ENCODE measurements around the gene DYNC1I2.
A peak's percentile ranks its signal among the peaks of the same experiment; 100 is the strongest.

The DYNC1I2 gene

DNA sequence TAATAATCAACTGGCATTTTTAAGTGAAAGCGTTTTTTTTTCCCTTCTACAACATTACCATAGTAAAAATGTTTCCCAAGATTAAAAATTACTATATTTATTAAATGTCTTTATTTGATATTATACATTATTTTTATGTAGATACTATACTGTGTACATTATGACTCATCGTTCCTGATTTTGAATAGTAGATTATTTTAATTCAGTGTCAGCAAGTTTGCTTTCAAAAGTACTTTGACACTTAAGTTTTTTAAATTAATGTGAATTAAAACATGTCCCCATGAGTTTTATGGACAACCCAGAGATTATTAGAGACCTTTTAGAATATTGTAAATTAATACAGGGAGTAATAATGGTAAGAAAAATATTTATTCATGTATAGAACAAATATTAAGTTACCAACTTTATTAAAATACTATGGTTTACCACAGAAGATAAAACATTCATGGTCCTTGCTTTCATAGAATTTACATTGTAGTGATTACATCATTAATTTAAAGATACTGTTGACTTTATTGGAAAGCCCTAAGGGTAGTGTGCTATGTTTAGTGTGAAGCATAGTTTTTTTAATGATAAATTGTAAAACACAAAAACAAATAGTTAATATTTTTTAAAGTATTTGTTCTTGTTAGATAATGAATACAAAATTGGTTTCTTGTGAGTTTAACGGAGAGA, 21.9 kb downstream of the DYNC1I2 start:
- DNase-seq (ENCODE audit: extremely low spot score): no peak
- CTCF ChIA-PET: no interaction called here
- POLR2A ChIA-PET: no interaction called here
- no peak for TF ChIP-seq LEF1 (IDR thresholded peaks at IDR 0.05; ENCODE audit: borderline replicate concordance)
- no peak for TF ChIP-seq FOXM1 (IDR thresholded peaks at IDR 0.05; ENCODE audit: borderline replicate concordance)
- no peak for TF ChIP-seq NFRKB (IDR thresholded peaks at IDR 0.05)
- TF ChIP-seq ZNF384 (IDR thresholded peaks at IDR 0.05): no peak
- no peak for TF ChIP-seq ARNT (IDR thresholded peaks at IDR 0.05)
- no peak for TF ChIP-seq ELF4 (IDR thresholded peaks at IDR 0.05)
- TF ChIP-seq, protein P1, sequence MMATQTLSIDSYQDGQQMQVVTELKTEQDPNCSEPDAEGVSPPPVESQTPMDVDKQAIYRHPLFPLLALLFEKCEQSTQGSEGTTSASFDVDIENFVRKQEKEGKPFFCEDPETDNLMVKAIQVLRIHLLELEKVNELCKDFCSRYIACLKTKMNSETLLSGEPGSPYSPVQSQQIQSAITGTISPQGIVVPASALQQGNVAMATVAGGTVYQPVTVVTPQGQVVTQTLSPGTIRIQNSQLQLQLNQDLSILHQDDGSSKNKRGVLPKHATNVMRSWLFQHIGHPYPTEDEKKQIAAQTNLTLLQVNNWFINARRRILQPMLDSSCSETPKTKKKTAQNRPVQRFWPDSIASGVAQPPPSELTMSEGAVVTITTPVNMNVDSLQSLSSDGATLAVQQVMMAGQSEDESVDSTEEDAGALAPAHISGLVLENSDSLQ (IDR thresholded peaks at IDR 0.05): no peak
- no peak for TF ChIP-seq SP1 (IDR thresholded peaks at IDR 0.05)
- TF ChIP-seq FOXK2 (IDR thresholded peaks at IDR 0.05): no peak
- TF ChIP-seq FOXA1 (IDR thresholded peaks at IDR 0.05): no peak

DNA sequence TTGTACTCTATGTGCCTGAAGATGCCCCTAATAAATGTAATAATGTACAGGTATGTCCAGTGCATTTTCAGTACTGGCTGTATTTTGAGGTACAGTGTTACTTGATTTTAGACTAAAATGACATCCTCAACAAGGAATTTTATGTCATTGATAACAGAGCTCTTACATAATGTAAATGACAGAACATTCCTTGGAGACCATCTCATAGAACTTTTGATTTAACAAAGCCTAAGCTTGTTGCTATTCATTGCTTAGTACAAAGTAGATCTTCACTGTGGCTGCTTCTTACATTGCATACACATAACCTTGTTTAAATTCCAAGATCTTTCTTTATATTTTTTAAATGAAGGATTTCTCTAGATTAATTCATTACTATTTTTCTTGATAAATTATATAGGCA, 24.1 kb downstream of the DYNC1I2 start:
- DNase-seq (ENCODE audit: extremely low spot score): no peak
- CTCF ChIA-PET: interaction anchor here (1.0 kb wide), 1 partner anchor 10 kb away, joined by 3 read pairs; no protein-coding TSS in a partner anchor
- POLR2A ChIA-PET: interaction anchor here (2.1 kb wide), 1 partner anchor 391 kb away, joined by 7 read pairs; the partner anchor contains the start of gene DLX2
- TF ChIP-seq LEF1 (IDR thresholded peaks at IDR 0.05; ENCODE audit: borderline replicate concordance): no peak
- no peak for TF ChIP-seq SUZ12 (IDR thresholded peaks at IDR 0.05)
- TF ChIP-seq ELF4 (IDR thresholded peaks at IDR 0.05): no peak
- no peak for TF ChIP-seq TARDBP (IDR thresholded peaks at IDR 0.05)
- TF ChIP-seq, protein P1 (IDR thresholded peaks at IDR 0.05): no peak
- no peak for TF ChIP-seq FOXA1 (IDR thresholded peaks at IDR 0.05)
- TF ChIP-seq HDGF (IDR thresholded peaks at IDR 0.05; ENCODE audit: borderline replicate concordance): no peak
- TF ChIP-seq CTBP1 (IDR thresholded peaks at IDR 0.05; ENCODE audit: borderline replicate concordance): no peak
- TF ChIP-seq ARNT (IDR thresholded peaks at IDR 0.05): no peak
- TF ChIP-seq FOXK2 (IDR thresholded peaks at IDR 0.05): no peak
- TF ChIP-seq NFRKB (IDR thresholded peaks at IDR 0.05): no peak
- no peak for TF ChIP-seq BHLHE40 (IDR thresholded peaks at IDR 0.05; ENCODE audit: borderline replicate concordance)
- no peak for TF ChIP-seq L3MBTL2 (conservative IDR thresholded peaks at IDR 0.05)
- TF ChIP-seq SP1 (IDR thresholded peaks at IDR 0.05): no peak
- TF ChIP-seq ZNF384 (IDR thresholded peaks at IDR 0.05): no peak
- no peak for TF ChIP-seq FOXM1 (IDR thresholded peaks at IDR 0.05; ENCODE audit: borderline replicate concordance)

GRCh38 chr2:171712051-171712450, 24.8 kb downstream of the DYNC1I2 start:
- CTCF ChIA-PET: interaction anchor here (0.8 kb wide), 1 partner anchor 17 kb away, joined by 3 read pairs; no protein-coding TSS in a partner anchor
- TF ChIP-seq TARDBP (IDR thresholded peaks at IDR 0.05) (no peak), L3MBTL2 (conservative IDR thresholded peaks at IDR 0.05) (no peak), ELF4 (IDR thresholded peaks at IDR 0.05) (no peak), SUZ12 (IDR thresholded peaks at IDR 0.05) (no peak), NFRKB (IDR thresholded peaks at IDR 0.05) (no peak), ARNT (IDR thresholded peaks at IDR 0.05) (peak; percentile 21; the same call in 1 of the 2 replicates), FOXA1 (IDR thresholded peaks at IDR 0.05) (no peak), SP1 (IDR thresholded peaks at IDR 0.05) (no peak), FOXK2 (IDR thresholded peaks at IDR 0.05) (no peak), HDGF (IDR thresholded peaks at IDR 0.05; ENCODE audit: borderline replicate concordance) (no peak), FOXM1 (IDR thresholded peaks at IDR 0.05; ENCODE audit: borderline replicate concordance) (no peak), BHLHE40 (IDR thresholded peaks at IDR 0.05; ENCODE audit: borderline replicate concordance) (no peak), LEF1 (IDR thresholded peaks at IDR 0.05; ENCODE audit: borderline replicate concordance) (no peak), CTBP1 (IDR thresholded peaks at IDR 0.05; ENCODE audit: borderline replicate concordance) (peak; percentile 76), ZNF384 (IDR thresholded peaks at IDR 0.05) (no peak)
- TF ChIP-seq, protein P1 (IDR thresholded peaks at IDR 0.05): peak; percentile 80
- POLR2A ChIA-PET: interaction anchor here (2.1 kb wide), 1 partner anchor 390 kb away, joined by 7 read pairs; the partner anchor contains the start of gene DLX2
- peak; percentile 9 for DNase-seq (ENCODE audit: extremely low spot score)

GRCh38 chr2:171718720-171719119, 31.5 kb downstream of the DYNC1I2 start:
- CTCF ChIA-PET: no interaction called here
- DNase-seq (ENCODE audit: extremely low spot score): no peak
- TF ChIP-seq HDGF (IDR thresholded peaks at IDR 0.05; ENCODE audit: borderline replicate concordance) (no peak), SUZ12 (IDR thresholded peaks at IDR 0.05) (no peak), ZNF384 (IDR thresholded peaks at IDR 0.05) (no peak), FOXM1 (IDR thresholded peaks at IDR 0.05; ENCODE audit: borderline replicate concordance) (no peak), SP1 (IDR thresholded peaks at IDR 0.05) (no peak), L3MBTL2 (conservative IDR thresholded peaks at IDR 0.05) (no peak), ARNT (IDR thresholded peaks at IDR 0.05) (no peak), BHLHE40 (IDR thresholded peaks at IDR 0.05; ENCODE audit: borderline replicate concordance) (no peak), TARDBP (IDR thresholded peaks at IDR 0.05) (no peak), FOXA1 (IDR thresholded peaks at IDR 0.05) (no peak), ELF4 (IDR thresholded peaks at IDR 0.05) (no peak), LEF1 (IDR thresholded peaks at IDR 0.05; ENCODE audit: borderline replicate concordance) (no peak), CTBP1 (IDR thresholded peaks at IDR 0.05; ENCODE audit: borderline replicate concordance) (no peak), FOXK2 (IDR thresholded peaks at IDR 0.05) (no peak)
- TF ChIP-seq, protein P1 (IDR thresholded peaks at IDR 0.05): no peak
- POLR2A ChIA-PET: no interaction called here

DNA sequence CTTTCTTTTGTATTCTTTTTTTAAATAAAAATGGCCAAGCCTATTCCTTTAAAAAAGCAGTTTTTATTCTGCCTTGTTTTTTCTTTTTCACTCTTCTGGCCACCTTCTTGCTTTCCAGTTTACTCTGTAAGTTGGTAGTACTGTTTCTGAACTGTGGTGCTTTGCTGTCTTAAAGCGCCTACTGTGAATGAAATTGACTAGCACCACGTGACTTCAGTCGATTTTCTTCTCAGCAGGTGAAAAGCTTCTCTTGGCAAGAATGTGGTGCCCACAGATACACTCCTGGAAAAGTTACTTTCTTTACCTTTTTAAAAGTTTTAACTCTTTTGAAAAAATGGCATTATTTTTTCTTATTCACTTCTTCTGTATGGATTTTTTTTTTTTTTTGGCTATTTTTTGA, 32.4 kb downstream of the DYNC1I2 start:
- TF ChIP-seq SP1 (IDR thresholded peaks at IDR 0.05): no peak
- no peak for TF ChIP-seq LEF1 (IDR thresholded peaks at IDR 0.05; ENCODE audit: borderline replicate concordance)
- no peak for TF ChIP-seq BHLHE40 (IDR thresholded peaks at IDR 0.05; ENCODE audit: borderline replicate concordance)
- TF ChIP-seq TARDBP (IDR thresholded peaks at IDR 0.05): no peak
- TF ChIP-seq FOXA1 (IDR thresholded peaks at IDR 0.05): no peak
- no peak for TF ChIP-seq ZNF384 (IDR thresholded peaks at IDR 0.05)
- no peak for TF ChIP-seq ELF4 (IDR thresholded peaks at IDR 0.05)
- no peak for TF ChIP-seq SUZ12 (IDR thresholded peaks at IDR 0.05)
- no peak for TF ChIP-seq ARNT (IDR thresholded peaks at IDR 0.05)
- no peak for DNase-seq (ENCODE audit: extremely low spot score)
- ChIA-PET CTCF (no interaction called here), POLR2A (no interaction called here)

Data from HEK293T (cell line).